K562 treated with DMSO at 1 percent for 24 hours (cell line): ENCODE data around the gene WFDC11. TPM values are rescaled to one million over a fixed set of nuclear protein-coding genes. Genes with fewer than 3 reads are reported as not detected.

Experiments
- total RNA-seq: library from RNA; unstranded; fragments of 300-600 nt; gene quantifications from 2 replicates; pipeline ENCODE4 v1.2.3, GENCODE V29; 2022; ENCODE audit warnings: low read depth; ENCODE audit not compliant: insufficient read depth

WFDC11 gene
- not detected in 2 replicates for total RNA-seq

DNA sequence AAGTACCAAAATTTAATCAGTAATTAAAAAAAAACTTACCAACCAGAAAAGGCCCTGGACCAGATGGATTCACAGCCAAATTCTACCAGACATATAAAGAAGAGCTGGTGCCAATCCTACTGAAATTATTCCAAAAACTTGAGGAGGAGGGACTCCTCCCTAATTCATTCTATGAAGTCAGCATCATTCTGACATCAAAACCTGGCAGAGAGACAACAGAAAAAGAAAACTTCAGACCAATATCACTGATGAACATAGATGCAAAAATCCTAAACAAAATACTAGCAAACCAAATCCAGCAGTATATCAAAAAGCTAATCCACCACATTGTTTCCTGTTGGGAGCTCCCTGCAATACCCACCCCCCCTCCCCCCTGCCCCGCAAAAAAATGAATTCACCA, at the start of gene WFDC11:
TSS of gene WFDC11 (minus strand) at position 101 of the 400 bp plus-strand sequence. CDS start 19,639 bp downstream, outside the sequence.

DNA sequence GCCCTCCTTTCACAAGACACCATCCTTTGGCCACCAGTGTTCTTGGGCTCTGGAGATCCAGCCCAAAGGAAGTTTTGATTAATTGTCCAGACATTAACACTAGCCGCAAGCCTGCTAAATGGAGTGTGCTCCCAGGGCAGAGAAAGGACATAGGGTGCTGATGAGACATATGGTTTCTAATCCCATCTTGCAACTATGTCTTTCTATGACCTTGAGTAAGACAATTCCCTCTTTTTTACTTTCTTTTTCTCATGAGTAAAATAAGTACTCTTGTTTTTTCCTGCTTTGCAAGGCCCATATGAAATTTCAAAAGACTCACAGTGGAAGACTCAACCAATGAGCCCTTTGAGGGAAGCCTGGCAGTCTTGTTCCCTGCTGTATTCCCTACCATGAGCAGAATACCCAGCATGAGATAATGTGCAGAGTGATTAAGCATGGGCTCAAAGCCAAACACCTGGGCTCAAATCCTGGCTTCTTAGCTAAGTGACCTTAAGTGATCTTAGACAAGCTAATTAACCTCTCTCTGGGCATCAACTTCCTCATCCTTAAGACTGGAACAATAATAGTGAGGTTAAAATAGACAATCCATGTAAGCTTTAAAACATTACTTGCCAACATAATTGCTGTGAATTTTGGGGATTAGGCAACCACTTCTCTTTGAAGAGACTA, 35.1 kb upstream of the WFDC11 start, which contains the start of gene WFDC10B:
TSS of gene WFDC10B (minus strand) at position 51 of the 669 bp plus-strand sequence. CDS start 19,027 bp downstream, outside the sequence.

DNA sequence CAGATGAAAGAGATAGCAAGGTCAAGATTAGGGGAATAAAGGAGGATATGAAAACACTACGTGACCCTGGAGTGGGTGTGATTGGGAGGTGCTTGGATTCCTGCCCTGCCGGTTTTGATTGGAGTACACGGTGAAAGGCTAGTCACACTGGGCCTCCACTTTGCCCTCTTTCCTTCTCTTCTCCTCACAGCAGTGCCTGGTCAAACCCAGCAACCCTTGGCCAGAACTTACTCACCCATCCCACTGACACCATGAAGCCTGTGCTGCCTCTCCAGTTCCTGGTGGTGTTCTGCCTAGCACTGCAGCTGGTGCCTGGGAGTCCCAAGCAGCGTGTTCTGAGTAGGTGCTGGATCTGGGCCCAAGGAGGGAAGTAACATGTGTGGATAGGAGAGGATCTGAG, 31.8 kb upstream of the WFDC11 start, which contains the start of gene WFDC13:
TSS of gene WFDC13 (plus strand) at position 166 of the 400 bp plus-strand sequence. CDS start at position 252, 86 bp downstream.

DNA sequence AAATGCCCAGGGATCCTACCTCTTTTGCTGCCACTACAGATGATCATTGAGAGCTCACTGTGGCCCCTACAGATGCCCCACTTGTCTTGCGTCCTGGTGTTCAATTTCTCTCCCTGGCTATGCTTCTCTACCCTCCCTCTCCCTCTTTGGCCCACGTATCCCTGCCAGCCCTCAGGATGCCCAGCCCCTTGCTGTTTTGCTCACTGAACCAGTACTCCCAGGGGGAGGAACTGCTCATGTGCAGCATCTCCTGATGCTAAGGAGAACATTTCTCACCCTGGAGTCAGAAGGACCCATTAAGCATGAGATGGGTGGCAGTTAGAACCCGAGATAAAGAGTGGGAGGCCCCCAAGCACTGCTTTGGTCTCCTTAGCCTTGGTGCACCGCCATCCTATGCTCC, 38.9 kb downstream of the WFDC11 start, which contains the start of gene WFDC9:
TSS of gene WFDC9 (minus strand) at position 101 of the 400 bp plus-strand sequence. CDS start 21,103 bp downstream, outside the sequence.

DNA sequence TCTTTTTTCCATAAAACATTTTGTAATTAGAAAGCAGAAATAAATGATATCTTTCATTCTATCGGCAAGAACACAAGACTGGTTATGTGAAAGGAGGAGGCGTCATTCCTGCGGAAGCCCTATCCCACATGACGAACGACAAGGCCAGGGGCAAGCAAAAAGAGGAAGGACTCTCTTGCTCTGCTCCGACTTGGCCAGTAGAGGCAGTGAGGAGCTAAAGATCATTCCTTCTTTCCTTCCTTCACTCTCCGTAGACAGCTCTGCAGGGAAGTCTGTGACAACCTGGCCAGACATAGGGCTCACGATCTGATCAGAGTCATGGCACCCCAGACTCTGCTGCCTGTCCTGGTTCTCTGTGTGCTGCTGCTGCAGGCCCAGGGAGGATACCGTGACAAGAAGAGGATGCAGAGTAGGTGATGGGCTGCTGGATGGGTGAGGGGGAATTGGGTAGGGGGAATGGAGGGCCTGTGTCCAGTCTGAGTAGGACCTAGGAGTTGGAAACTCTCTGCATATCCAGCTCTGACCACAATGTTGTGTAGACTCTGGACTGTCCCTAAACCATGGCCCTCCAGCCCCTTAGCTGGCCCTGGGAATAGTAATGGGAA, 40.4 kb downstream of the WFDC11 start, which contains the start of gene WFDC10A:
TSS of gene WFDC10A (plus strand) at position 244 of the 605 bp plus-strand sequence. CDS start at position 319, 75 bp downstream.

Other genes with a start within 250 kb of the WFDC11 start
- gene WFDC2, start 200.5 kb downstream of the WFDC11 start, total RNA-seq, result not detected in 2 replicates
- not detected in 2 replicates for gene SPINT3, start 154.6 kb downstream of the WFDC11 start, total RNA-seq
- not detected in 2 replicates for gene WFDC6, start 130.8 kb downstream of the WFDC11 start, total RNA-seq
- not detected in 2 replicates for gene EPPIN, start 122.8 kb downstream of the WFDC11 start, total RNA-seq
- gene WFDC8, start 91.0 kb downstream of the WFDC11 start, total RNA-seq, result not detected in 2 replicates
- gene WFDC10A, start 40.5 kb downstream of the WFDC11 start, total RNA-seq, result not detected in 2 replicates
- not detected in 2 replicates for gene WFDC9, start 39.0 kb downstream of the WFDC11 start, total RNA-seq
- not detected in 2 replicates for gene WFDC13, start 31.8 kb upstream of the WFDC11 start, total RNA-seq
- gene WFDC10B, start 34.8 kb upstream of the WFDC11 start, total RNA-seq, result not detected in 2 replicates
- gene SPINT4, start 52.1 kb upstream of the WFDC11 start, total RNA-seq, result not detected in 2 replicates
- gene WFDC3, start 121.6 kb upstream of the WFDC11 start, total RNA-seq, result not detected in 2 replicates
- 43.2 and 49.6 TPM in 2 replicates for gene DNTTIP1, start 121.7 kb upstream of the WFDC11 start, total RNA-seq
- gene UBE2C, start 142.4 kb upstream of the WFDC11 start, total RNA-seq, result 1.1 and 1.4 TPM in 2 replicates
- 0.63 TPM in 1 of 2 replicates, not detected in the other for gene TNNC2, start 157.1 kb upstream of the WFDC11 start, total RNA-seq
- 4.5 and 9.1 TPM in 2 replicates for gene SNX21, start 163.6 kb upstream of the WFDC11 start, total RNA-seq
- gene ACOT8, start 187.2 kb upstream of the WFDC11 start, total RNA-seq, result 79.1 and 83.5 TPM in 2 replicates
- gene ZSWIM3, start 187.4 kb upstream of the WFDC11 start, total RNA-seq, result 6.3 and 7.3 TPM in 2 replicates
- 14.3 and 14.4 TPM in 2 replicates for gene ZSWIM1, start 211.0 kb upstream of the WFDC11 start, total RNA-seq
- 1.8 TPM in 2 replicates for gene SPATA25, start 217.4 kb upstream of the WFDC11 start, total RNA-seq
- gene NEURL2, start 221.0 kb upstream of the WFDC11 start, total RNA-seq, result 5.7 and 6.2 TPM in 2 replicates
- 89.9 and 90.0 TPM in 2 replicates for gene CTSA, start 221.1 kb upstream of the WFDC11 start, total RNA-seq
- 25.1 and 27.9 TPM in 2 replicates for gene PLTP, start 241.9 kb upstream of the WFDC11 start, total RNA-seq